OCI-LY3 (cell line): Measurements from ENCODE around the gene PLCB2.

Experiments used
- H2AFZ ChIP-seq: fragments of 200-600, 300-600 bp; shearing (Covaris generic); 2 replicates; pipeline ENCODE4 v1.6.0; 2014; ENCODE audit warnings: antibody characterized with exemption, low read depth, low read length
- H3K27ac ChIP-seq: fragments of 200-600, 300-600 bp; sonication (generic); 2 replicates; pipeline ENCODE4 v1.5.1; 2014; ENCODE audit warnings: mild to moderate bottlenecking, low read length, moderate library complexity, mixed read lengths
- H3K27me3 ChIP-seq: fragments of 200-600, 300-600 bp; sonication (generic); 2 replicates; pipeline ENCODE4 v1.6.1; 2014; ENCODE audit warnings: low read depth, low read length, mixed read lengths
- H3K36me3 ChIP-seq: fragments of 200-600, 300-600 bp; sonication (generic); replicated peaks from 2 replicates; pipeline ENCODE3; 2014; ENCODE audit warnings: low read depth, low read length, mixed read lengths
- H3K4me1 ChIP-seq: fragments of 300-600, 200-600 bp; sonication (generic); 2 replicates; pipeline ENCODE4 v1.6.1; 2014; ENCODE audit warnings: low read length, mixed read lengths
- H3K4me2 ChIP-seq: fragments of 200-600, 300-600 bp; sonication (generic); 2 replicates; pipeline ENCODE4 v1.6.1; 2014; ENCODE audit warnings: low read length, mixed read lengths
- H3K4me3 ChIP-seq: fragments of 300-600, 200-600 bp; sonication (generic); 2 replicates; pipeline ENCODE4 v1.5.1; 2014; ENCODE audit warnings: antibody characterized with exemption, mild to moderate bottlenecking, low read length, moderate library complexity
- H3K79me2 ChIP-seq: fragments of 300-600, 200-600 bp; shearing (Covaris generic); 2 replicates; pipeline ENCODE4 v1.6.1; 2014; ENCODE audit warnings: mild to moderate bottlenecking, low read length, mixed read lengths
- H3K9ac ChIP-seq: fragments of 300-600, 200-600 bp; shearing (Covaris generic); 2 replicates; pipeline ENCODE4 v1.6.0; 2014; ENCODE audit warnings: mild to moderate bottlenecking, low read length, moderate library complexity
- H3K9me3 ChIP-seq: fragments of 200-600, 300-600 bp; shearing (Covaris generic); 2 replicates; pipeline ENCODE4 v1.6.1; 2014; ENCODE audit warnings: low read length, mixed read lengths; ENCODE audit not compliant: insufficient read depth
- H4K20me1 ChIP-seq: fragments of 200-600, 300-600 bp; sonication (generic); 2 replicates; pipeline ENCODE4 v1.6.1; 2016; ENCODE audit warnings: low read length, mixed read lengths; ENCODE audit not compliant: insufficient read depth
- CTCF ChIP-seq: fragments of 200-600, 300-600 bp; sonication (generic); IDR thresholded peaks from 2 replicates; pipeline ENCODE4 v1.5.1; 2014; ENCODE audit warnings: antibody characterized with exemption, low read length, low read depth
- EZH2phosphoT487 ChIP-seq: fragments of 200-600 bp; shearing (Covaris generic); IDR thresholded peaks from 2 replicates; pipeline ENCODE4 v1.6.1; 2018; ENCODE audit warnings: antibody characterized with exemption, mixed run types, low read depth

The PLCB2 gene

GRCh38 chr15:40323239-40323952, 15.7 kb upstream of the PLCB2 start, which contains the start of gene INAFM2:
INAFM2 (plus strand) TSS chr15:40323692; CDS start chr15:40324056, 364 bp downstream.
- H3K9me3 ChIP-seq: no peaks in the 10 kb centered on the region
- H3K36me3 ChIP-seq: peaks cover 28% of the 10 kb centered on the region
- H3K27ac ChIP-seq: no peak within 1 kb of the TSS
- H3K79me2 ChIP-seq: 0 out of 2 replicates have a peak, but pooled peaks cover 2% of the 10 kb centered on the region
- no peaks in the 10 kb centered on the region; the same call in 1 of the 2 replicates for H3K27me3 ChIP-seq
- peak within 1 kb of the TSS; percentile 69 for H3K9ac ChIP-seq
- peak within 1 kb of the TSS; percentile 93 for H3K4me2 ChIP-seq
- TF ChIP-seq CTCF (no peak), EZH2phosphoT487 (no peak)
- no peak within 1 kb of the TSS for H2AFZ ChIP-seq
- H3K4me3 ChIP-seq: peak within 1 kb of the TSS; percentile 88
- peaks cover 27% of the 10 kb centered on the region for H3K4me1 ChIP-seq
- 0 out of 2 replicates have a peak, but pooled peaks cover 9% of the 10 kb centered on the region for H4K20me1 ChIP-seq

- Histone ChIP-seq H3K79me2 (0 out of 2 replicates have a peak, but pooled peaks cover 2% of the 10 kb centered on the region), H2AFZ (no peak overlapping the region), H3K9me3 (no peaks in the 10 kb centered on the region), H3K9ac (no peak overlapping the region), H4K20me1 (0 out of 2 replicates have a peak, but pooled peaks cover 9% of the 10 kb centered on the region), H3K36me3 (peaks cover 23% of the 10 kb centered on the region), H3K4me1 (peaks cover 34% of the 10 kb centered on the region), H3K27ac (no peak overlapping the region), H3K4me3 (peak overlapping the region; percentile 70), H3K27me3 (no peaks in the 10 kb centered on the region; the same call in 1 of the 2 replicates), H3K4me2 (peak overlapping the region; percentile 80)
- TF ChIP-seq EZH2phosphoT487 (no peak), CTCF (no peak)
These were observed 14.9 kb upstream of the PLCB2 start for GRCh38 chr15:40322531-40323238.

- 0 out of 2 replicates have a peak, but pooled peaks cover 9% of the 10 kb centered on the region for H4K20me1 ChIP-seq
- no peaks in the 10 kb centered on the region for H3K9me3 ChIP-seq
- H3K79me2 ChIP-seq: 0 out of 2 replicates have a peak, but pooled peaks cover 2% of the 10 kb centered on the region
- peaks cover 11% of the 10 kb centered on the region for H3K36me3 ChIP-seq
- peaks cover 2% of the 10 kb centered on the region; the same call in 1 of the 2 replicates for H3K27me3 ChIP-seq
- H3K9ac ChIP-seq: no peak overlapping the region
- peaks cover 46% of the 10 kb centered on the region for H3K4me1 ChIP-seq
- H2AFZ ChIP-seq: no peak overlapping the region
- no peak overlapping the region for H3K27ac ChIP-seq
- TF ChIP-seq EZH2phosphoT487 (no peak), CTCF (peak; percentile 86)
- H3K4me2 ChIP-seq: no peak overlapping the region
- H3K4me3 ChIP-seq: no peak overlapping the region
These were observed 13.2 kb upstream of the PLCB2 start for GRCh38 chr15:40320931-40321371.

- Histone ChIP-seq H3K79me2 (no peaks in the 10 kb centered on the region), H3K4me2 (no peak overlapping the region), H3K4me1 (peaks cover 41% of the 10 kb centered on the region), H4K20me1 (0 out of 2 replicates have a peak, but pooled peaks cover 6% of the 10 kb centered on the region), H3K9me3 (no peaks in the 10 kb centered on the region), H3K4me3 (no peak overlapping the region), H3K27me3 (peaks cover 7% of the 10 kb centered on the region), H3K27ac (no peak overlapping the region), H2AFZ (no peak overlapping the region), H3K36me3 (peaks cover 6% of the 10 kb centered on the region), H3K9ac (no peak overlapping the region)
- TF ChIP-seq EZH2phosphoT487 (no peak), CTCF (no peak)
These were observed 12.7 kb upstream of the PLCB2 start for GRCh38 chr15:40320409-40320808.
